Nephron (organoid): Measurements from ENCODE around the gene ZNF280C.

Source experiments
- H3K27ac Mint-ChIP-seq, 3 experiments: 2 replicates each; pipeline ENCODE4 v1.8.0; 2020; ENCODE audit warnings: mixed read lengths in 3 of 3, mild to moderate bottlenecking in 2 of 3, moderate library complexity in 1 of 3
- H3K27me3 Mint-ChIP-seq: 2 replicates; pipeline ENCODE4 v1.8.0; 2021; ENCODE audit warnings: low read depth, mild to moderate bottlenecking, moderate library complexity, mixed read lengths
- H3K36me3 Mint-ChIP-seq: 2 replicates; pipeline ENCODE4 v1.8.0; 2020; ENCODE audit warnings: low read depth, mixed read lengths
- H3K4me1 Mint-ChIP-seq: 2 replicates; pipeline ENCODE4 v1.8.0; 2020; ENCODE audit warnings: mixed read lengths
- H3K4me3 Mint-ChIP-seq, 3 experiments: 2 replicates each; pipeline ENCODE4 v1.8.0; 2020; ENCODE audit warnings: mild to moderate bottlenecking in 3 of 3, mixed read lengths in 3 of 3, moderate library complexity in 2 of 3
- H3K9me3 Mint-ChIP-seq: 2 replicates; pipeline ENCODE4 v1.8.0; 2020; ENCODE audit warnings: mixed read lengths
- TF ChIP-seq, protein P1 (sequence below), 3 experiments: fragments of 200-600 bp; sonication (generic); IDR thresholded peaks; one replicate each; pipeline ENCODE4 v1.5.0; 2021; ENCODE audit warnings: antibody characterized with exemption in 3 of 3; ENCODE audit not compliant: unreplicated experiment in 3 of 3

Gene ZNF280C, protein sequence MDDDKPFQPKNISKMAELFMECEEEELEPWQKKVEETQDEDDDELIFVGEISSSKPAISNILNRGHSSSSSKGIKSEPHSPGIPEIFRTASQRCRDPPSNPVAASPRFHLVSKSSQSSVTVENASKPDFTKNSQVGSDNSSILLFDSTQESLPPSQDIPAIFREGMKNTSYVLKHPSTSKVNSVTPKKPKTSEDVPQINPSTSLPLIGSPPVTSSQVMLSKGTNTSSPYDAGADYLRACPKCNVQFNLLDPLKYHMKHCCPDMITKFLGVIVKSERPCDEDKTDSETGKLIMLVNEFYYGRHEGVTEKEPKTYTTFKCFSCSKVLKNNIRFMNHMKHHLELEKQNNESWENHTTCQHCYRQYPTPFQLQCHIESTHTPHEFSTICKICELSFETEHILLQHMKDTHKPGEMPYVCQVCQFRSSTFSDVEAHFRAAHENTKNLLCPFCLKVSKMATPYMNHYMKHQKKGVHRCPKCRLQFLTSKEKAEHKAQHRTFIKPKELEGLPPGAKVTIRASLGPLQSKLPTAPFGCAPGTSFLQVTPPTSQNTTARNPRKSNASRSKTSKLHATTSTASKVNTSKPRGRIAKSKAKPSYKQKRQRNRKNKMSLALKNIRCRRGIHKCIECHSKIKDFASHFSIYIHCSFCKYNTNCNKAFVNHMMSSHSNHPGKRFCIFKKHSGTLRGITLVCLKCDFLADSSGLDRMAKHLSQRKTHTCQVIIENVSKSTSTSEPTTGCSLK

DNA sequence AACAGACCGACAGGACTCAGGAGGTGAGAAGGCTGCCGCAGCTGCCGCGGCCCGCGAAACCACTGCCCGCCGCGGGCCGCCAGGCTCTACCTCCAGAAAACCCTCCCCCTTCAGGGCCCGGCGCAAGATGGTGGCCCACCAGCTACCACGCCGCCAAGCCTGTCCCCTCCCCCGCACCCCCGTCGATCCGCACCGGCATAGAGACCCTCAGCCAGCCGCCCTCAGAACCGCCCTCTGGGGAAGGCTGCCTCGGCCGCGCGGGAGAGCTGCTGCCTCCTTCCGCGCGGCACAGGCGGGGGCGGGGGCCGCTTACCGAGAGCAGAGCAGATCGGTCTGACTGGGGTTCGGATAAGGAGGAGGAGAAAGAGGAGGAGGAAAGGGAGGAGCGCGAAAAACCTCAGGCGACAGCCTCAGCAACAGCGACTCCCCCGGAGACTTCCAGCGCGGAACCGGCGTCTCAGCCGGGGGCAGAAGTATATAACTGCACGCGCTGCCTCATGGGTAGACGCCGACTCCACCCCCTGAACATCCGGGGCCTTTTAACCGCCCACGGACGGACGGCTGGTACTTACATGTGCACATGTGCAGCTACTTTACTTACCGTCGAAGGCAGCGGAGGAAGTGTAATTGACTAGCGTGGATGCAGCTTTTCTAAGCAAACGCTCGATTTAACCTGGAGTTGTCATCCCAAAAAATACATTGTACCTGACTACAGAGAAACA lies at the start of gene ZNF280C:
TSS of gene ZNF280C (minus strand) at position 451 of the 722 bp plus-strand sequence. CDS start 8,450 bp downstream, outside the sequence.
- Mint-ChIP-seq H3K27ac (peak within 1 kb of the TSS; percentile 91 to 99 (median 99)), H3K27me3 (peaks cover 5% of the 10 kb centered on the region), H3K36me3 (peaks cover 7% of the 10 kb centered on the region), H3K4me3 (peak within 1 kb of the TSS; percentile 97 to 99 (median 97)), H3K4me1 (peaks cover 11% of the 10 kb centered on the region), H3K9me3 (peaks cover 7% of the 10 kb centered on the region)
- TF ChIP-seq, protein P1, sequence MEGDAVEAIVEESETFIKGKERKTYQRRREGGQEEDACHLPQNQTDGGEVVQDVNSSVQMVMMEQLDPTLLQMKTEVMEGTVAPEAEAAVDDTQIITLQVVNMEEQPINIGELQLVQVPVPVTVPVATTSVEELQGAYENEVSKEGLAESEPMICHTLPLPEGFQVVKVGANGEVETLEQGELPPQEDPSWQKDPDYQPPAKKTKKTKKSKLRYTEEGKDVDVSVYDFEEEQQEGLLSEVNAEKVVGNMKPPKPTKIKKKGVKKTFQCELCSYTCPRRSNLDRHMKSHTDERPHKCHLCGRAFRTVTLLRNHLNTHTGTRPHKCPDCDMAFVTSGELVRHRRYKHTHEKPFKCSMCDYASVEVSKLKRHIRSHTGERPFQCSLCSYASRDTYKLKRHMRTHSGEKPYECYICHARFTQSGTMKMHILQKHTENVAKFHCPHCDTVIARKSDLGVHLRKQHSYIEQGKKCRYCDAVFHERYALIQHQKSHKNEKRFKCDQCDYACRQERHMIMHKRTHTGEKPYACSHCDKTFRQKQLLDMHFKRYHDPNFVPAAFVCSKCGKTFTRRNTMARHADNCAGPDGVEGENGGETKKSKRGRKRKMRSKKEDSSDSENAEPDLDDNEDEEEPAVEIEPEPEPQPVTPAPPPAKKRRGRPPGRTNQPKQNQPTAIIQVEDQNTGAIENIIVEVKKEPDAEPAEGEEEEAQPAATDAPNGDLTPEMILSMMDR (IDR thresholded peaks at IDR 0.05; ENCODE audit: unreplicated experiment in 3 of 3): peak in 2 of 3 experiments; percentile 21

DNA sequence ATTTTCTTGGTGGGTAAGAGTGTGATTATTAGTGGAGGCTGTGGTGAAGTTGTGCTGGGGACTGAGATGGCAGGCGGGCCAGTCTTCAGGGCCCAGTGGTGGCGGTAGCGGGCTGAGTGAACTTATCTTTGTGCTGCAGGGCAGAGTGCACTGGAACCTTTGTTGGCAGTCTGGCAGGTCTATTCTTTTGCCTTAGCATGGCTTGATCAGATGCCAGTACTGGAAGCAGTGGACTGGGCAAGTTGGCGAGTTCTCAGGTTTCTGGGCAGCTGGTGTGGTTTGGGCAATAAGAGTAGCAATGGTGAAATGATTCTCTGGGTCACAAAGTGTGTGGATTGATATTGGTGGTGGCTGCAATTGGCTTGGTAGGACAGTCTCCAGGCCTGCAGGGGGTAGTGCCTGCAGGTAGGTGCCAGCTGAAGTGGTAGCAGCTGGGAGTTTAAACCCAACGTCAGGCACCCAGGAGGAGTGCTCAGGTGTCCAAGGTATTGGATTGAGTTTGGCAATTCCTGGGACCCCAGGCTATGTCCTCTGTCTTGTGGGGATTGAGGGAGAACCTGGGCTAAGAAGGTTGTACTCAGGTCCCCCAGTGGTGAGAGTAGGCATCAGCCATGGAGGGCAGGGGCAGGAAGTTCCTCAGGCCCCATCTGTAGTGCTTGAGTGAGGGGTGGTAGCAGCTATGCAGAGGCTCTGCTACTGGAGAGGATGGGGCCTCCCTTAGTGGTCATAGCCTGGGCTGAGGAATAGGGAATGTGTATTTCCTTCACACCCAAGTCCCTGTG lies 36.1 kb upstream of the ZNF280C start:
- Mint-ChIP-seq H3K27ac (no peak overlapping the region), H3K4me3 (no peak overlapping the region), H3K36me3 (no peaks in the 10 kb centered on the region), H3K9me3 (peaks cover 3% of the 10 kb centered on the region), H3K4me1 (no peaks in the 10 kb centered on the region), H3K27me3 (no peaks in the 10 kb centered on the region)
- TF ChIP-seq, protein P1 (IDR thresholded peaks at IDR 0.05; ENCODE audit: unreplicated experiment in 3 of 3): no peak

DNA sequence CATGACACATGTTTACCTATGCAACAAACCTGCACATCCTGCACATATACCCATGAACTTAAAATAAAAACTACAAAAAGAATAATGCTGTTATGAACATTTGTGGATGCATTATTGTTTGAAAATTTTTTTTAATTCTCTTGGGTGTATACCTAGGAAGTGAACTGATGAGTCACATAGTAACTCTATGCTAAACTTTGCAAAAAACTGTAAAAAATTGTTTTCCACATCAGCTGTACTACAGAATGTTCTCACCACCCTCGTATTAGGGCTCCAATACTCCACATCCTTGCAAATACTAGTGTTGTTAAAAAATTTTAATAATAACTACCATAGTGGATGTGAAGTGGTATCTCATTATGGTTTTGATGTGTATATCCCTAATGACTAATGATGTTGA lies 33.3 kb upstream of the ZNF280C start:
- H3K27me3 Mint-ChIP-seq: no peaks in the 10 kb centered on the region
- no peaks in the 10 kb centered on the region for H3K4me1 Mint-ChIP-seq
- peaks cover 3% of the 10 kb centered on the region for H3K9me3 Mint-ChIP-seq
- no peaks in the 10 kb centered on the region for H3K36me3 Mint-ChIP-seq
- no peak overlapping the region for H3K27ac Mint-ChIP-seq
- TF ChIP-seq, protein P1 (IDR thresholded peaks at IDR 0.05; ENCODE audit: unreplicated experiment in 3 of 3): no peak
- H3K4me3 Mint-ChIP-seq: no peak overlapping the region

DNA sequence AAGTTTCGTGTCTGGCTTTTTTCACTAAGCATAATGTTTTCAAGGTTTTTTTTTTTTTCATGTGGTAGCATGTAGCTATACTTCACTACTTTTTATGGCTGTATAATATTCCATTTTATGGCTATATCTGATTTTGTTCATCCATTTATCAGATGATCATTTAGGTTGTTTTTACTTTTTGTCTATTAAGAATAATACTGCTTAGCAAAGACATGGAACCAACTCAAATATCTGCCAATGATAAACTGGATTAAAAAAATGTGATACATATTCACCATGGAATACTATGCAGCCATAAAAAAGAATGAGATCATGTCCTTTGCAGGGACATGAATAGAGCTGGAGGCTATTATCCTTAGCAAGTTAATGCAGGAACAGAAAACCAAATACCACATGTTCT lies 32.7 kb upstream of the ZNF280C start:
- Mint-ChIP-seq H3K27ac (no peak overlapping the region), H3K4me1 (peaks cover 5% of the 10 kb centered on the region), H3K27me3 (no peaks in the 10 kb centered on the region), H3K36me3 (no peaks in the 10 kb centered on the region), H3K9me3 (peaks cover 3% of the 10 kb centered on the region), H3K4me3 (no peak overlapping the region)
- TF ChIP-seq, protein P1 (IDR thresholded peaks at IDR 0.05; ENCODE audit: unreplicated experiment in 3 of 3): no peak

DNA sequence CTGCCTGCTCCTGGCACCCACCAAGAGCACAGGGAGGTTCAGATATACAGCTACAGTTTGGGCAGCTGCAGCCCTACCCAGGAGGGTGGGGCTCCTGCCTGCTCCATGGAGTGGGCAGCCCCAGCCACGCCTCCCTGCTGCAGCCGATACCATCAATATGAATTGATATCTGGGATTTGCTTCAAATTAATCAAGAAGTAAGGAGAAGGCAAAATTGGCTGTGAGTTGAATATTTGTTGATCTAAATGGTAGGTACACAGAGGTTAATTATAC lies 31.2 kb upstream of the ZNF280C start:
- TF ChIP-seq, protein P1 (IDR thresholded peaks at IDR 0.05; ENCODE audit: unreplicated experiment in 3 of 3): no peak
- no peaks in the 10 kb centered on the region for H3K27me3 Mint-ChIP-seq
- H3K4me3 Mint-ChIP-seq: no peak overlapping the region
- peaks cover 3% of the 10 kb centered on the region for H3K9me3 Mint-ChIP-seq
- no peaks in the 10 kb centered on the region for H3K36me3 Mint-ChIP-seq
- peaks cover 5% of the 10 kb centered on the region for H3K4me1 Mint-ChIP-seq
- no peak overlapping the region for H3K27ac Mint-ChIP-seq
